Right lobe of liver (tissue), 4 donors: Measurements from ENCODE around the gene RABGAP1.

Experiments
- CTCF ChIP-seq, 4 donors: fragments of 200-600 bp in 3 of 4; fragments of 450-650 bp in 1 of 4; IDR thresholded peaks; one replicate each; pipeline versions ENCODE4 v1.5.1 to v1.8.0; 2016 to 2022; ENCODE audit warnings: antibody characterized with exemption in 4 of 4, mild to moderate bottlenecking in 2 of 4
- POLR2A ChIP-seq: fragments of 450-650 bp; IDR thresholded peaks from one replicate; pipeline ENCODE4 v1.6.1; 2017; ENCODE audit warnings: antibody characterized with exemption, mild to moderate bottlenecking
- donor health status: DM: no; HTN: no; CAD: no.
- donor health status: DM: no; HTN: no; CAD: no.
- donor health status: DM: no; HTN: yes; CAD: no.

GRCh38 chr9:122998448-122998847, 57.6 kb downstream of the RABGAP1 start:
- TF ChIP-seq CTCF (IDR thresholded peaks at IDR 0.05), result no peak
- no peak for TF ChIP-seq POLR2A
